Measurements from ENCODE around the gene RPIA.

RPIA gene

GRCh38 chr2:88709181-88709631, 17.7 kb downstream of the RPIA start:
- H3F3A ChIP-seq (ENCODE audit: insufficient read depth, low read length): no peaks in the 10 kb centered on the region
- H3K9me3 ChIP-seq (replicated peaks; ENCODE audit: insufficient read depth, low read length): no peaks in the 10 kb centered on the region
- no peak overlapping the region for H2AFZ ChIP-seq (ENCODE audit: low read length)
- H3K9ac ChIP-seq (ENCODE audit: low read length): no peak overlapping the region
- H4K20me1 ChIP-seq (ENCODE audit: insufficient read depth, low read length): no peaks in the 10 kb centered on the region
- DNase-seq: no peak
- no peaks in the 10 kb centered on the region for H3K4me1 ChIP-seq (ENCODE audit: low read length)
- H3K79me2 ChIP-seq (ENCODE audit: low read length): peaks cover 6% of the 10 kb centered on the region; the same call in 1 of the 2 replicates
- no peaks in the 10 kb centered on the region for H3K9me2 ChIP-seq (replicated peaks; ENCODE audit: insufficient read depth, low read length)
- no peak overlapping the region for H3K27ac ChIP-seq (ENCODE audit: low read length)
- H3K36me3 ChIP-seq (replicated peaks; ENCODE audit: insufficient read depth, low read length): no peaks in the 10 kb centered on the region
- no peak for TF ChIP-seq EZH2 (optimal IDR thresholded peaks at IDR 0.05; ENCODE audit: low read depth, low read length)
- TF ChIP-seq CTCF (IDR thresholded peaks at IDR 0.05; ENCODE audit: low read length): no peak
- no peak for TF ChIP-seq EZH2phosphoT487 (IDR thresholded peaks at IDR 0.05; ENCODE audit: low read length)
- H3K4me3 ChIP-seq (ENCODE audit: low read length): no peak overlapping the region
- no peaks in the 10 kb centered on the region for H3K27me3 ChIP-seq (replicated peaks; ENCODE audit: insufficient read depth, low read length)
- no peak overlapping the region for H3K4me2 ChIP-seq (ENCODE audit: low read depth, low read length)

- H3K79me2 ChIP-seq (ENCODE audit: low read length): peaks cover 6% of the 10 kb centered on the region; the same call in 1 of the 2 replicates
- H3K27ac ChIP-seq (ENCODE audit: low read length): no peak overlapping the region
- TF ChIP-seq CTCF (IDR thresholded peaks at IDR 0.05; ENCODE audit: low read length): no peak
- TF ChIP-seq EZH2 (optimal IDR thresholded peaks at IDR 0.05; ENCODE audit: low read depth, low read length): no peak
- TF ChIP-seq EZH2phosphoT487 (IDR thresholded peaks at IDR 0.05; ENCODE audit: low read length): no peak
- H3K27me3 ChIP-seq (replicated peaks; ENCODE audit: insufficient read depth, low read length): no peaks in the 10 kb centered on the region
- no peaks in the 10 kb centered on the region for H3K9me2 ChIP-seq (replicated peaks; ENCODE audit: insufficient read depth, low read length)
- no peak overlapping the region for H3K9ac ChIP-seq (ENCODE audit: low read length)
- DNase-seq: no peak
- no peaks in the 10 kb centered on the region for H3K9me3 ChIP-seq (replicated peaks; ENCODE audit: insufficient read depth, low read length)
- H3K4me2 ChIP-seq (ENCODE audit: low read depth, low read length): no peak overlapping the region
- no peak overlapping the region for H2AFZ ChIP-seq (ENCODE audit: low read length)
- H3K4me1 ChIP-seq (ENCODE audit: low read length): no peaks in the 10 kb centered on the region
- no peak overlapping the region for H3K4me3 ChIP-seq (ENCODE audit: low read length)
- H3F3A ChIP-seq (ENCODE audit: insufficient read depth, low read length): no peaks in the 10 kb centered on the region
- no peaks in the 10 kb centered on the region for H4K20me1 ChIP-seq (ENCODE audit: insufficient read depth, low read length)
- H3K36me3 ChIP-seq (replicated peaks; ENCODE audit: insufficient read depth, low read length): no peaks in the 10 kb centered on the region
Observed at GRCh38 chr2:88711289-88711688, 19.8 kb downstream of the RPIA start.

GRCh38 chr2:88711897-88712296, 20.4 kb downstream of the RPIA start:
- no peaks in the 10 kb centered on the region for H3K9me3 ChIP-seq (replicated peaks; ENCODE audit: insufficient read depth, low read length)
- DNase-seq: no peak
- H2AFZ ChIP-seq (ENCODE audit: low read length): no peak overlapping the region
- no peaks in the 10 kb centered on the region for H3K9me2 ChIP-seq (replicated peaks; ENCODE audit: insufficient read depth, low read length)
- no peaks in the 10 kb centered on the region for H3K36me3 ChIP-seq (replicated peaks; ENCODE audit: insufficient read depth, low read length)
- H3K4me1 ChIP-seq (ENCODE audit: low read length): no peaks in the 10 kb centered on the region
- no peak overlapping the region for H3K27ac ChIP-seq (ENCODE audit: low read length)
- no peak overlapping the region for H3K4me3 ChIP-seq (ENCODE audit: low read length)
- no peaks in the 10 kb centered on the region for H3F3A ChIP-seq (ENCODE audit: insufficient read depth, low read length)
- no peak for TF ChIP-seq EZH2 (optimal IDR thresholded peaks at IDR 0.05; ENCODE audit: low read depth, low read length)
- TF ChIP-seq EZH2phosphoT487 (IDR thresholded peaks at IDR 0.05; ENCODE audit: low read length): no peak
- TF ChIP-seq CTCF (IDR thresholded peaks at IDR 0.05; ENCODE audit: low read length): no peak
- H4K20me1 ChIP-seq (ENCODE audit: insufficient read depth, low read length): no peaks in the 10 kb centered on the region
- H3K9ac ChIP-seq (ENCODE audit: low read length): no peak overlapping the region
- H3K79me2 ChIP-seq (ENCODE audit: low read length): peaks cover 6% of the 10 kb centered on the region; the same call in 1 of the 2 replicates
- H3K4me2 ChIP-seq (ENCODE audit: low read depth, low read length): no peak overlapping the region
- no peaks in the 10 kb centered on the region for H3K27me3 ChIP-seq (replicated peaks; ENCODE audit: insufficient read depth, low read length)

All from MM.1S (cell line).